H1 (cell line): ENCODE results near the gene PFN3. TPM values are rescaled to one million over a fixed set of nuclear protein-coding genes. Genes with fewer than 3 reads are reported as not detected.

Experiments used
- CTBP2 ChIP-seq: IDR thresholded peaks from 2 replicates; pipeline ENCODE4 v1.7.0; 2011; ENCODE audit warnings: borderline replicate concordance, mild to moderate bottlenecking, moderate library complexity, mixed read lengths, low read length; ENCODE audit not compliant: insufficient read depth, insufficient read length
- EGR1 ChIP-seq: IDR thresholded peaks from 2 replicates; pipeline ENCODE4 v1.6.1; 2011; ENCODE audit warnings: low read depth, low read length, borderline replicate concordance
- GABPA ChIP-seq: IDR thresholded peaks from 2 replicates; pipeline ENCODE4 v1.6.1; 2011; ENCODE audit warnings: mild to moderate bottlenecking, low read length, moderate library complexity, borderline replicate concordance; ENCODE audit not compliant: insufficient read depth
- HDAC6 ChIP-seq: IDR thresholded peaks from one replicate; pipeline ENCODE4 v1.7.1; 2012; ENCODE audit warnings: low read depth, mild to moderate bottlenecking, inconsistent platforms, low read length, moderate library complexity
- RAD21 ChIP-seq, 2 experiments: IDR thresholded peaks in 1 of 2; conservative IDR thresholded peaks in 1 of 2; 2 replicates each; pipeline ENCODE4 v1.6.1; 2011; ENCODE audit warnings: low read depth in 2 of 2, low read length in 2 of 2, improper control_type of control experiment in 1 of 2, inconsistent platforms in 1 of 2, mild to moderate bottlenecking in 1 of 2, moderate library complexity in 1 of 2
- SIN3A ChIP-seq, 2 experiments: IDR thresholded peaks in 1 of 2; conservative IDR thresholded peaks in 1 of 2; 2 replicates each; pipeline ENCODE4 v1.6.1; 2011 to 2012; ENCODE audit warnings: low read length in 2 of 2, improper control_type of control experiment in 1 of 2, low read depth in 1 of 2, mild to moderate bottlenecking in 1 of 2
- polyA plus RNA-seq, 7 experiments: library from polyadenylated mRNA; depleted of rRNA in 3 of 7; stranded (reverse) in 5 of 7; unstranded in 2 of 7; fragments of >200 nt in 5 of 7; fragments of 200-250 nt in 2 of 7; gene quantifications; 1 replicate in 5 of 7; 2 replicates in 1 of 7; 4 replicates in 1 of 7; pipeline versions ENCODE4 v1.2.1 to v1.2.3, GENCODE V29; 2011 to 2013; ENCODE audit warnings: missing spikeins in 2 of 7, mixed read lengths in 2 of 7
- total RNA-seq: library from RNA; stranded (reverse); fragmentation: NEBNext Ultra II Directional; extraction: Animal tissue kit (Norgen Biotek cat#: 25700); gene quantifications from 2 replicates; pipeline ENCODE4 v1.2.1, GENCODE V29; 2021
- TF ChIP-seq, protein P1 (sequence below): IDR thresholded peaks from 2 replicates; pipeline ENCODE4 v1.6.1; 2012; ENCODE audit warnings: inconsistent platforms

The PFN3 gene
- total and polyA plus RNA-seq, 2 of the 8 experiments (the other 6 are each of a cell fraction or from before 2014, with no cell fraction given), result not detected

DNA sequence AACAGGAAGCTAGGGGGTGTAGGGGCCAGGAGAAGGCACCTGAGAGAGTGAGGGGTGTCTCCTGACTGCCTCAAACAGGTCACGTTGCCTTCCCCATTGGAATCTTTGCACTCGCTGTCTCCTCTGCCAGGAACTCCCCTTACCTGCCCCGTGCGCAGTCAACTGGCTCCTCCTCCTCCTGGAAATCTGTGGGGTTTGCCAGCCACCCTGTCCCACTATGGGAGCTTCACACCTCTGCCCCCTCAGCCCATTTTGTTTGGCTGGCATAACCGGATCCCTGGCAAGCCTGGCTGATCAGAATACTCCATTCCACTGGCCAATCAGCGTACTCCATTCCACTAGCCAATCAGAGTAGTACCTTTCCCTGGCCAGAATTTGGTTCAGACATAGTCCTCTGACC lies 26.7 kb downstream of the PFN3 start (continued):
- TF ChIP-seq EGR1 (no peak), GABPA (no peak), HDAC6 (no peak), RAD21 (IDR thresholded peaks at IDR 0.05 in 1 of 2, conservative IDR thresholded peaks at IDR 0.05 in 1 of 2; ENCODE audit: low read depth in 2 of 2, low read length in 2 of 2) (peak in 1 of 2 experiments; percentile 17; a peak in 1 of 4 replicates), CTBP2 (no peak), SIN3A (conservative IDR thresholded peaks at IDR 0.05 in 1 of 2, IDR thresholded peaks at IDR 0.05 in 1 of 2; ENCODE audit: low read depth in 1 of 2, low read length in 2 of 2) (no peak)
- TF ChIP-seq, protein P1, sequence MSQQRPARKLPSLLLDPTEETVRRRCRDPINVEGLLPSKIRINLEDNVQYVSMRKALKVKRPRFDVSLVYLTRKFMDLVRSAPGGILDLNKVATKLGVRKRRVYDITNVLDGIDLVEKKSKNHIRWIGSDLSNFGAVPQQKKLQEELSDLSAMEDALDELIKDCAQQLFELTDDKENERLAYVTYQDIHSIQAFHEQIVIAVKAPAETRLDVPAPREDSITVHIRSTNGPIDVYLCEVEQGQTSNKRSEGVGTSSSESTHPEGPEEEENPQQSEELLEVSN, result peak; percentile 50; the same call in 1 of the 2 replicates
